ENCODE results near the gene ADGRL2. TPM values are rescaled to one million over a fixed set of nuclear protein-coding genes. Genes with fewer than 3 reads are reported as not detected.

The ADGRL2 gene
- total RNA-seq, 1 donor from 2014 or later, result 104 TPM

- DNase-seq, result no peak
- no peaks in the 10 kb centered on the region for H3K27me3 ChIP-seq
- TF ChIP-seq CTCF (IDR thresholded peaks at IDR 0.05), result no peak
- intact Hi-C loops (cut with DNase I), result no loop called here
- H3K4me3 ChIP-seq, result no peak overlapping the region
- no peak for ATAC-seq
- no peak overlapping the region for H3K27ac ChIP-seq
- H3K9me3 ChIP-seq, result no peaks in the 10 kb centered on the region
- peaks cover 3% of the 10 kb centered on the region for H3K4me1 ChIP-seq
- no peaks in the 10 kb centered on the region for H3K36me3 ChIP-seq
These were observed 137.2 kb downstream of the ADGRL2 start for GRCh38 chr1:81937791-81938450.

- no peak for ATAC-seq
These were observed 147.8 kb downstream of the ADGRL2 start for GRCh38 chr1:81948495-81948894.

GRCh38 chr1:81949421-81949820 lies 148.7 kb downstream of the ADGRL2 start:
- Histone ChIP-seq H3K27me3 (no peaks in the 10 kb centered on the region), H3K4me1 (no peaks in the 10 kb centered on the region), H3K36me3 (no peaks in the 10 kb centered on the region), H3K27ac (no peak overlapping the region), H3K9me3 (no peaks in the 10 kb centered on the region), H3K4me3 (no peak overlapping the region)
- DNase-seq (no peak), ATAC-seq (no peak)
- intact Hi-C loops (cut with DNase I), result no loop called here
- TF ChIP-seq CTCF (IDR thresholded peaks at IDR 0.05), result no peak

More at GRCh38 chr1:81948495-81948894, 147.8 kb downstream of the ADGRL2 start:
- no peak overlapping the region for H3K4me3 ChIP-seq
- H3K9me3 ChIP-seq, result no peaks in the 10 kb centered on the region
- no peak for TF ChIP-seq CTCF (IDR thresholded peaks at IDR 0.05)
- no peaks in the 10 kb centered on the region for H3K4me1 ChIP-seq
- DNase-seq, result no peak
- H3K27ac ChIP-seq, result no peak overlapping the region
- H3K36me3 ChIP-seq, result no peaks in the 10 kb centered on the region
- H3K27me3 ChIP-seq, result no peaks in the 10 kb centered on the region
- intact Hi-C loops (cut with DNase I), result no loop called here

GRCh38 chr1:81950037-81950436 lies 149.3 kb downstream of the ADGRL2 start:
- no peak overlapping the region for H3K27ac ChIP-seq
- no peak for DNase-seq
- H3K27me3 ChIP-seq, result no peaks in the 10 kb centered on the region
- no peaks in the 10 kb centered on the region for H3K4me1 ChIP-seq
- TF ChIP-seq CTCF (IDR thresholded peaks at IDR 0.05), result no peak
- no peak overlapping the region for H3K4me3 ChIP-seq
- no peaks in the 10 kb centered on the region for H3K9me3 ChIP-seq
- ATAC-seq, result no peak
- no peaks in the 10 kb centered on the region for H3K36me3 ChIP-seq
- intact Hi-C loops (cut with DNase I), result no loop called here

GRCh38 chr1:81950591-81951244 lies 150.0 kb downstream of the ADGRL2 start:
- intact Hi-C loops (cut with DNase I), result no loop called here
- Histone ChIP-seq H3K4me1 (no peaks in the 10 kb centered on the region), H3K9me3 (no peaks in the 10 kb centered on the region), H3K4me3 (no peak overlapping the region), H3K36me3 (no peaks in the 10 kb centered on the region), H3K27me3 (no peaks in the 10 kb centered on the region), H3K27ac (no peak overlapping the region)
- DNase-seq (no peak), ATAC-seq (no peak)
- no peak for TF ChIP-seq CTCF (IDR thresholded peaks at IDR 0.05)
